Calu3 (cell line): ENCODE results near the gene SLAMF1. TPM values are rescaled to one million over a fixed set of nuclear protein-coding genes. Genes with fewer than 3 reads are reported as not detected.

Experiments used
- BruUV-seq: library from RNA; stranded (reverse); fragments of 400-500 nt; replicated peaks from 2 replicates; lab custom pipeline; 2021; lab: Mats Ljungman, UMichigan
- CTCF ChIA-PET: fragments of 300-600 bp; sonication (Branson Sonifier 250); formaldehyde crosslinking; loops from one replicate; lab custom pipeline; 2022; ENCODE audit warnings: antibody characterized with exemption; lab: Charles Lee
- DNase-seq: peaks from one replicate; pipeline ENCODE4 v3.0.0; 2022
- H3K27ac Mint-ChIP-seq: one replicate; pipeline ENCODE4 v1.8.0; 2022; ENCODE audit warnings: mixed read lengths; ENCODE audit not compliant: unreplicated experiment
- H3K27me3 Mint-ChIP-seq: one replicate; pipeline ENCODE4 v1.8.0; 2022; ENCODE audit warnings: mixed read lengths; ENCODE audit not compliant: unreplicated experiment
- H3K36me3 Mint-ChIP-seq: one replicate; pipeline ENCODE4 v1.8.0; 2022; ENCODE audit warnings: mild to moderate bottlenecking, moderate library complexity, mixed read lengths; ENCODE audit not compliant: insufficient read depth, unreplicated experiment
- H3K4me1 Mint-ChIP-seq: one replicate; pipeline ENCODE4 v1.8.0; 2022; ENCODE audit warnings: mild to moderate bottlenecking, low read depth, mixed read lengths; ENCODE audit not compliant: unreplicated experiment
- H3K4me3 Mint-ChIP-seq: one replicate; pipeline ENCODE4 v1.8.0; 2022; ENCODE audit warnings: mild to moderate bottlenecking, low read depth, moderate library complexity, mixed read lengths; ENCODE audit not compliant: unreplicated experiment
- H3K9me3 Mint-ChIP-seq: one replicate; pipeline ENCODE4 v1.8.0; 2022; ENCODE audit warnings: low read depth, mixed read lengths; ENCODE audit not compliant: unreplicated experiment
- CTCF ChIP-seq: fragments of 200-600 bp; IDR thresholded peaks from one replicate; pipeline ENCODE4 v1.8.0; 2022; ENCODE audit warnings: antibody characterized with exemption; ENCODE audit not compliant: unreplicated experiment
- intact Hi-C: fragments of 100-400 bp; cut with micrococcal nuclease; formaldehyde crosslinking; loops from one replicate; pipeline ENCODE4 v1.10.0; 2022; ENCODE audit not compliant: unreplicated experiment
- total RNA-seq: library from RNA; stranded (reverse); gene quantifications from 2 replicates; pipeline ENCODE4 v1.2.3, GENCODE V29; 2022

Gene SLAMF1
- total RNA-seq, 1 experiment from 2014 or later: not detected

- intact Hi-C loops: no loop called here
- Mint-ChIP-seq H3K9me3 (peaks cover 2% of the 10 kb centered on the region), H3K27me3 (peaks cover 77% of the 10 kb centered on the region), H3K4me1 (no peaks in the 10 kb centered on the region), H3K36me3 (no peaks in the 10 kb centered on the region), H3K27ac (no peak overlapping the region), H3K4me3 (no peak overlapping the region)
- DNase-seq: no peak
- CTCF ChIA-PET: interaction anchor here (0.6 kb wide), 1 partner anchor 264 kb away, joined by 6 read pairs; no protein-coding TSS in a partner anchor
- no TSS peak for BruUV-seq
- TF ChIP-seq CTCF: no peak
Measured at GRCh38 chr1:160662910-160663309, 16.1 kb upstream of the SLAMF1 start.

DNA sequence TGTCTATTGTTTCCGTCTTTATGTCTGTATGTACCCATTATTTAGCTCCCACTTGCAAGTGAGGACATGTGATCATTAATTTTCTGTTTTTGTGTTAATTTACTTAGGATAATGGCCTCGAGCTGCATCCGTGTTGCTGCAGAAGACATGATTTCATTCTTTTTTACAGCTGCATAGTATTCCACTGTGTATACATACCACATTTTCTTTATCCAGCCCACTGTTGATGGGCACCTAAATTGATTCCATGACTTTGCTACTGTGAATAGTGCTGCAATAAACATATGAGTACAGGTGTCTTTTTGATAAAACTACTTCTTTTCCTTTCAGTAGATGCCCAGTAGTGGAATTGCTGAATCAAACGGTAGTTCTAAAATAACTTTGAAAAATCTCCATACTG lies 12.7 kb upstream of the SLAMF1 start:
- DNase-seq: no peak
- Mint-ChIP-seq H3K4me3 (no peak overlapping the region), H3K27me3 (peaks cover 65% of the 10 kb centered on the region), H3K36me3 (no peaks in the 10 kb centered on the region), H3K27ac (no peak overlapping the region), H3K9me3 (peaks cover 2% of the 10 kb centered on the region), H3K4me1 (no peaks in the 10 kb centered on the region)
- TF ChIP-seq CTCF: no peak
- CTCF ChIA-PET: interaction anchor here (1.0 kb wide), 1 partner anchor 13 kb away, joined by 3 read pairs; no protein-coding TSS in a partner anchor
- intact Hi-C loops: no loop called here
- no TSS peak for BruUV-seq

- DNase-seq: no peak
- Mint-ChIP-seq H3K36me3 (no peaks in the 10 kb centered on the region), H3K27ac (no peak overlapping the region), H3K4me3 (no peak overlapping the region), H3K27me3 (peaks cover 66% of the 10 kb centered on the region), H3K4me1 (no peaks in the 10 kb centered on the region), H3K9me3 (peaks cover 2% of the 10 kb centered on the region)
- TF ChIP-seq CTCF: no peak
- BruUV-seq: no TSS peak
- CTCF ChIA-PET: no interaction called here
- intact Hi-C loops: no loop called here
Measured at GRCh38 chr1:160658814-160659193, 12.0 kb upstream of the SLAMF1 start.

DNA sequence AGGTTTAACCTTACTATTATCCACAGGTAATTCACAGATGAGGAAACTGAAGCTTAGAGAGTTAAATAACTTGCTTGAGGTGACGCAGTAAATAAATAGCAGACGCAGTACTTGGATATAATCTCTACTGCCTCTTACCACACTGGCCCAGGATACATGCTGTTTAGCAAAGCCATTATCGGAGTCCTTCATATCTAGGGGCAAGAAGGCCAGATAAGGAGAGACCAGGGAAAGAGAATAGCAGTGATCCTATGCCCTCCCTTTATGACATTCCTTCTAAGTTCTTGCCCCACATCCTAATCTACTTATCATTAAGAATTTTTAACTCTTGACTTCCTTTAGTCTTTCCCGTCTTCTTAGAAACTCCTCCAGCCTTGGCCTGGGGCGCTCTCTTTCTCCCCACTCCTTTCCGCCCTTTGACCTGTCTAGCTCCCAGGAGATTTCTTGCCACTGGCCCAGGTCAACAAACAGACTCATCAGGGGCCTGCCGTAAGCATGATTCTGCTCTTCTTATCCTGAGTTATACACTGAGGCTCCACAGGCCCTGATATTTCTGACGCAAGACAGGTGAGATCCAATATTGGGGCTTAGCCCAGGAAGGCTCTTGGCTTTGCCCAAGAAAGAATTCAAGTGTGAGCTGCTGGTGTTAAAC lies 11.4 kb upstream of the SLAMF1 start:
- CTCF ChIA-PET: no interaction called here
- H3K27ac Mint-ChIP-seq: no peak overlapping the region
- no peak for DNase-seq
- H3K4me1 Mint-ChIP-seq: no peaks in the 10 kb centered on the region
- peaks cover 2% of the 10 kb centered on the region for H3K9me3 Mint-ChIP-seq
- TF ChIP-seq CTCF: no peak
- BruUV-seq: no TSS peak
- peaks cover 66% of the 10 kb centered on the region for H3K27me3 Mint-ChIP-seq
- H3K4me3 Mint-ChIP-seq: no peak overlapping the region
- intact Hi-C loops: no loop called here
- no peaks in the 10 kb centered on the region for H3K36me3 Mint-ChIP-seq
